Naive thymus-derived CD4-positive, alpha-beta T cell (primary cell): Measurements from ENCODE around the gene TNIK. TPM values are rescaled to one million over a fixed set of nuclear protein-coding genes. Genes with fewer than 3 reads are reported as not detected.
A peak's percentile ranks its signal among the peaks of the same experiment; 100 is the strongest.

Experiments used
- ATAC-seq: fragments of 150-1000 bp; cut with Tn5 transposase; 2 replicates; pipeline ENCODE4 v1.10.0; 2021; ENCODE audit warnings: mild to moderate bottlenecking, moderate library complexity
- CTCF ChIA-PET: fragments of 350-600 bp; sonication (Branson Sonifier 250); formaldehyde crosslinking; loops from one replicate; lab custom pipeline; 2021; ENCODE audit warnings: antibody characterized with exemption; lab: Charles Lee
- POLR2A ChIA-PET: fragments of 350-600 bp; sonication (Branson Sonifier 250); formaldehyde crosslinking; loops from one replicate; lab custom pipeline; 2021; ENCODE audit warnings: antibody characterized with exemption, inconsistent platforms; lab: Charles Lee
- DNase-seq, 9 donors: peaks; one replicate each; pipeline versions ENCODE4 v3.0.0 to v3.0.0-alpha.2; 2020 to 2022; ENCODE audit warnings: mixed read lengths in 1 of 9
- H3K27ac ChIP-seq: one replicate; pipeline ENCODE4 v1.7.0; 2013; ENCODE audit warnings: mild to moderate bottlenecking, low read depth, low read length, moderate library complexity
- H3K27me3 ChIP-seq, 2 donors: one replicate each; pipeline ENCODE4 v1.7.0; 2013; ENCODE audit warnings: low read length in 2 of 2, mild to moderate bottlenecking in 2 of 2, moderate library complexity in 2 of 2; ENCODE audit not compliant: control insufficient read depth in 2 of 2, insufficient read depth in 2 of 2
- H3K36me3 ChIP-seq, 3 experiments: 1 replicate in 2 of 3; 2 replicates in 1 of 3; pipeline ENCODE4 v1.7.0; 2013; ENCODE audit warnings: low read length in 3 of 3, mild to moderate bottlenecking in 3 of 3, moderate library complexity in 1 of 3; ENCODE audit not compliant: insufficient read depth in 3 of 3, control insufficient read depth in 2 of 3
- H3K4me1 ChIP-seq, 2 donors: one replicate each; pipeline ENCODE4 v1.7.0; 2013; ENCODE audit warnings: low read length in 2 of 2, mild to moderate bottlenecking in 2 of 2, moderate library complexity in 1 of 2; ENCODE audit not compliant: control insufficient read depth in 2 of 2, insufficient read depth in 2 of 2
- H3K4me3 ChIP-seq: 2 replicates; pipeline ENCODE4 v1.7.0; 2013; ENCODE audit warnings: mild to moderate bottlenecking, low read length
- H3K9me3 ChIP-seq, 3 experiments: 1 replicate in 2 of 3; 2 replicates in 1 of 3; pipeline ENCODE4 v1.7.0; 2013; ENCODE audit warnings: low read length in 3 of 3; ENCODE audit not compliant: control insufficient read depth in 2 of 3
- H3K27ac Mint-ChIP-seq, 9 donors: one replicate each; pipeline ENCODE4 v1.8.0; 2020 to 2022; ENCODE audit warnings: mixed read lengths in 9 of 9, mild to moderate bottlenecking in 8 of 9, moderate library complexity in 5 of 9, inconsistent platforms in 2 of 9
- H3K27me3 Mint-ChIP-seq, 5 donors: one replicate each; pipeline ENCODE4 v1.8.0; 2021 to 2022; ENCODE audit warnings: mixed read lengths in 5 of 5, mild to moderate bottlenecking in 1 of 5
- H3K36me3 Mint-ChIP-seq, 5 donors: one replicate each; pipeline ENCODE4 v1.8.0; 2020 to 2022; ENCODE audit warnings: mixed read lengths in 5 of 5, mild to moderate bottlenecking in 3 of 5, inconsistent platforms in 1 of 5
- H3K4me1 Mint-ChIP-seq, 7 donors: one replicate each; pipeline ENCODE4 v1.8.0; 2020 to 2022; ENCODE audit warnings: mixed read lengths in 7 of 7, mild to moderate bottlenecking in 3 of 7, inconsistent platforms in 1 of 7
- H3K4me3 Mint-ChIP-seq, 10 donors: one replicate each; pipeline ENCODE4 v1.8.0; 2020 to 2022; ENCODE audit warnings: mild to moderate bottlenecking in 10 of 10, mixed read lengths in 10 of 10, moderate library complexity in 6 of 10, inconsistent platforms in 2 of 10
- H3K9me3 Mint-ChIP-seq, 11 donors: one replicate each; pipeline ENCODE4 v1.8.0; 2020 to 2022; ENCODE audit warnings: mixed read lengths in 11 of 11, mild to moderate bottlenecking in 4 of 11, inconsistent platforms in 1 of 11, moderate library complexity in 1 of 11
- intact Hi-C, 2 donors: fragments of 100-400 bp; cut with micrococcal nuclease; formaldehyde crosslinking; loops; one replicate each; pipeline ENCODE4 v1.15.1; 2023
- polyA plus RNA-seq, 2 donors: library from polyadenylated mRNA; unstranded; fragments of 300-500 nt; fragmentation: Illumina TruSeq; gene quantifications; one replicate each; pipeline ENCODE4 v1.2.3, GENCODE V29; 2021
- total RNA-seq, 6 experiments: library from RNA in 5 of 6; stranded (reverse) in 5 of 6; gene quantifications; 1 replicate in 5 of 6; 2 replicates in 1 of 6; pipeline ENCODE4 v1.2.3 and lab custom pipeline; 2021 to 2026

Gene TNIK
- total and polyA plus RNA-seq, 7 experiments from 2014 or later = 20.2 to 74.9 (median 66.3) TPM

GRCh38 chr3:171442184-171442583 is 18.0 kb downstream of the TNIK start:
- Mint-ChIP-seq H3K27ac (peak overlapping the region in 4 of 9 donors; percentile 0 to 64 (median 29)), H3K36me3 (peaks cover 0 to 20% (median 11%) of the 10 kb centered on the region in 5 donors), H3K4me3 (peak overlapping the region in 3 of 10 donors; percentile 3 to 16 (median 7)), H3K9me3 (peaks cover 0 to 3% (median 0%) of the 10 kb centered on the region in 11 donors), H3K27me3 (no peaks in the 10 kb centered on the region), H3K4me1 (peaks cover 55 to 92% (median 85%) of the 10 kb centered on the region in 7 donors)
- intact Hi-C loops = no loop called here
- DNase-seq = no peak
- H3K27ac ChIP-seq = no peak overlapping the region
- POLR2A ChIA-PET = no interaction called here
- no peaks in the 10 kb centered on the region for H3K9me3 ChIP-seq
- H3K4me3 ChIP-seq = no peak overlapping the region
- ATAC-seq = no peak
- H3K4me1 ChIP-seq = peaks cover 15 to 20% of the 10 kb centered on the region in 2 donors
- CTCF ChIA-PET = no interaction called here
- H3K36me3 ChIP-seq = no peaks in the 10 kb centered on the region
- H3K27me3 ChIP-seq = no peaks in the 10 kb centered on the region

- H3K27ac Mint-ChIP-seq = peak overlapping the region in 2 of 9 donors; percentile 0 to 3
- DNase-seq (no peak), ATAC-seq (no peak)
- no peak overlapping the region for H3K4me3 Mint-ChIP-seq
- peaks cover 0 to 3% (median 0%) of the 10 kb centered on the region in 11 donors for H3K9me3 Mint-ChIP-seq
- CTCF ChIA-PET = no interaction called here
- Histone ChIP-seq H3K9me3 (no peaks in the 10 kb centered on the region), H3K27me3 (no peaks in the 10 kb centered on the region), H3K4me1 (peaks cover 16 to 19% of the 10 kb centered on the region in 2 donors), H3K36me3 (no peaks in the 10 kb centered on the region), H3K4me3 (no peak overlapping the region), H3K27ac (no peak overlapping the region)
- H3K4me1 Mint-ChIP-seq = peaks cover 57 to 92% (median 87%) of the 10 kb centered on the region in 7 donors
- intact Hi-C loops = no loop called here
- peaks cover 0 to 20% (median 11%) of the 10 kb centered on the region in 5 donors for H3K36me3 Mint-ChIP-seq
- POLR2A ChIA-PET = no interaction called here
- H3K27me3 Mint-ChIP-seq = no peaks in the 10 kb centered on the region
Measured at GRCh38 chr3:171441381-171441780, 18.8 kb downstream of the TNIK start.

DNA sequence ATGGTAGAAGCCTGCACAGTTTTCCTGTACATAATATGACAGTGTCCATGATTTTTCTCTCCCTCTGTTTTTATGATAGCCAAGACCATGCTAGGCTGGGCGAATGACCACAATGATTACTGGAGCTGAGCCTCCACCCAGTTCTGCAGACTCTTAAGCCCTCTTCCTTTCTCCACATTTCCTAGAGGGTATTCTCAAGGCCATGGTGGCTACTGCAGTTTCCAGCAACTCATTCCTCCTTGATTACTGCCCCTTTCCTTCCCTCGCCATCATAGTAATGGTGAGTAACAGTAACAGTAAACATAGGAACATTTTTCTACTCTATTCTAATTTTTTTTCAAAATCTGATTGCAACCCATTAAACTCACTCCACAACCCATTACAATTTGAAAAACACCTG is 20.2 kb downstream of the TNIK start:
- Histone ChIP-seq H3K4me1 (peaks cover 8 to 17% of the 10 kb centered on the region in 2 donors), H3K9me3 (no peaks in the 10 kb centered on the region), H3K36me3 (no peaks in the 10 kb centered on the region), H3K27me3 (no peaks in the 10 kb centered on the region), H3K27ac (no peak overlapping the region), H3K4me3 (no peak overlapping the region)
- Mint-ChIP-seq H3K9me3 (peaks cover 0 to 3% (median 0%) of the 10 kb centered on the region in 11 donors), H3K4me3 (peak overlapping the region in 1 of 10 donors; percentile 27), H3K27ac (peak overlapping the region in 4 of 9 donors; percentile 0 to 28 (median 22)), H3K36me3 (peaks cover 0 to 23% (median 11%) of the 10 kb centered on the region in 5 donors), H3K4me1 (peaks cover 53 to 92% (median 86%) of the 10 kb centered on the region in 7 donors), H3K27me3 (no peaks in the 10 kb centered on the region)
- ChIA-PET POLR2A (interaction anchor here (0.6 to 1.1 kb wide), 2 partner anchors 111 to 1323 kb away, joined by 3 read pairs; no protein-coding TSS in a partner anchor), CTCF (interaction anchor here (0.7 kb wide), 1 partner anchor 11 kb away, joined by 3 read pairs; no protein-coding TSS in a partner anchor)
- DNase-seq (no peak), ATAC-seq (no peak)
- intact Hi-C loops = no loop called here

DNA sequence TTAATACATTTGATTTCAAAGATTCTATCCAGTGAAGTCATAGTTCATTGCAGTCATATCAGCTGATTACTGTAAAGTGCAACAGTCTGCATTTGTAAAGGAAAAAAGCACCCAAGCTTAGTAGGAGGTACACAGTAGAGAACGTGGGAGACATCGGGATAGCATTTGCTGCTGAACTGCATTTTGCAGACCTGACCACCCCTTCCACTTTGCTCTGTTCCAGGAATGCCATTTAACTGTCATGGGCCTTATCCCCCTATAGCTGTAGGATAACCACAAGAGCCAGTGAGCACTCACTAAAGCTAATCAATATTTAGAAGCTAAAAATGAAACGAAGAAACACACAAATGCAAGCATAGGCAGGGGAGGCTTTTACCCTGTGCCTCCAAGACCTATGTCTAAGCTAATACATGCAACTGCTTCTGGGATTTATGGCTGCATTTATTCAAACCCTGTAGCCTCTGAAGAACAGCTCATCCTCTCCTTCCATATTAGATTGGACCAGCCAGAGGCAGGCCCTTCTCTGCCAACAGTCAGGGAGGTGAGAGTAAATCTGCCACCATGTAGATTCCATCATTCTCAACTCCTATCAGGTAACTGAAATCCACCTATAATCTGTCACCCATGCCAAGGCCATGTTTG is 23.0 kb downstream of the TNIK start:
- Histone ChIP-seq H3K27ac (no peak overlapping the region), H3K4me3 (no peak overlapping the region), H3K36me3 (no peaks in the 10 kb centered on the region), H3K4me1 (peaks cover 9 to 17% of the 10 kb centered on the region in 2 donors), H3K9me3 (no peaks in the 10 kb centered on the region), H3K27me3 (no peaks in the 10 kb centered on the region)
- Mint-ChIP-seq H3K4me3 (peak overlapping the region in 5 of 10 donors; percentile 4 to 37 (median 15)), H3K9me3 (peaks cover 0 to 3% (median 0%) of the 10 kb centered on the region in 11 donors), H3K27me3 (no peaks in the 10 kb centered on the region), H3K27ac (peak overlapping the region in 6 of 9 donors; percentile 20 to 70 (median 42)), H3K4me1 (peaks cover 42 to 84% (median 72%) of the 10 kb centered on the region in 7 donors), H3K36me3 (peaks cover 0 to 24% (median 0%) of the 10 kb centered on the region in 5 donors)
- DNase-seq = no peak
- ATAC-seq = no peak
- ChIA-PET CTCF (interaction anchor here (1.0 kb wide), 1 partner anchor 128 kb away, joined by 3 read pairs; no protein-coding TSS in a partner anchor), POLR2A (no interaction called here)
- intact Hi-C loops = no loop called here

DNA sequence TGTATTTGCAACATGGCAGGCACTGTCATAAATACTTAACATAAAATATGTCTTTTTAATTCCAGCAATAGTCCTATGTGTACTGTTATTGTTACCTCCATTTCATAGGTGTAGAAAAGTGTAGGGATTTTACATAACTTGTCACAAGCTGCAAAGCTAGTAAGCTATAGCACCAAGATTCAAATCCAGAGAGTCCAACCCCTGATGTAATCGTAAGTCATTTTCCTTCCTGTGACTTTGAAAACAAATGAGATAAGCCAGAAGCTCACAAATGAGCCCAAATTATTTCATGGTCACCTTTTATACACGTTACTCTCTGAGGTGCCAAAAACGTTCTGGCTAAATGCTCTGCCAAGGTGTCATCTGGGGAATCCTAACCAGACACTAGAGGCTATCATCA is 23.8 kb downstream of the TNIK start:
- CTCF ChIA-PET = interaction anchor here (1.0 kb wide), 1 partner anchor 129 kb away, joined by 3 read pairs; no protein-coding TSS in a partner anchor
- Mint-ChIP-seq H3K27ac (peak overlapping the region in 6 of 9 donors; percentile 2 to 70 (median 47)), H3K36me3 (peaks cover 0 to 27% (median 0%) of the 10 kb centered on the region in 5 donors), H3K9me3 (peaks cover 0 to 3% (median 0%) of the 10 kb centered on the region in 11 donors), H3K27me3 (no peaks in the 10 kb centered on the region), H3K4me1 (peaks cover 42 to 81% (median 71%) of the 10 kb centered on the region in 7 donors), H3K4me3 (peak overlapping the region in 3 of 10 donors; percentile 17 to 37 (median 18))
- H3K4me3 ChIP-seq = no peak overlapping the region
- H3K4me1 ChIP-seq = peaks cover 9 to 17% of the 10 kb centered on the region in 2 donors
- H3K9me3 ChIP-seq = no peaks in the 10 kb centered on the region
- no peaks in the 10 kb centered on the region for H3K36me3 ChIP-seq
- POLR2A ChIA-PET = no interaction called here
- intact Hi-C loops = no loop called here
- ATAC-seq = no peak
- H3K27ac ChIP-seq = no peak overlapping the region
- DNase-seq = no peak
- no peaks in the 10 kb centered on the region for H3K27me3 ChIP-seq

DNA sequence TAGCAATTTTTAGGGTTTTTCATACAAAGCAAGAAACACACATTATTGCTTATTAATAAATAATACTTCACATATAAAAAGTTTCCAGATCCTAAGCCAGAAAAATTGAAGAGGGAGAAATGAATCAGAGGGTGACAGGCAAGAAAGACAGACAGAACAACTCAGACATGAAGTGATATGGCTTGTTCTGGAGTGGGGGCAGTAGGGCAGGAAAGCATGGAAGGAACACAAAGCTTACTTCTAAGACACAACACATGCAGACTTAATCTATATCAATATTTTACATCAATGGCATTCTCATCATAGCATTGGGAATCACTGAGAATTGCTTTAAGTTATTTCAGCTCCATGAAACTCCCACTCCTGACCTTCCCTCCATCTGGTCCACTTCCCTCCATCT is 24.4 kb downstream of the TNIK start:
- ChIA-PET CTCF (interaction anchor here (0.6 kb wide), 1 partner anchor 19 kb away, joined by 5 read pairs; no protein-coding TSS in a partner anchor), POLR2A (no interaction called here)
- H3K9me3 ChIP-seq = no peaks in the 10 kb centered on the region
- peaks cover 9 to 17% of the 10 kb centered on the region in 2 donors for H3K4me1 ChIP-seq
- H3K27ac ChIP-seq = no peak overlapping the region
- Mint-ChIP-seq H3K9me3 (peaks cover 0 to 3% (median 0%) of the 10 kb centered on the region in 11 donors), H3K27me3 (no peaks in the 10 kb centered on the region), H3K4me3 (peak overlapping the region in 1 of 10 donors; percentile 46), H3K4me1 (peaks cover 38 to 80% (median 66%) of the 10 kb centered on the region in 7 donors), H3K36me3 (peaks cover 0 to 23% (median 0%) of the 10 kb centered on the region in 5 donors), H3K27ac (peak overlapping the region in 2 of 9 donors; percentile 49 to 61)
- H3K36me3 ChIP-seq = no peaks in the 10 kb centered on the region
- no peak for ATAC-seq
- no peaks in the 10 kb centered on the region for H3K27me3 ChIP-seq
- intact Hi-C loops = no loop called here
- H3K4me3 ChIP-seq = no peak overlapping the region
- DNase-seq = no peak
